ENCODE results near the gene NPAT. TPM values are rescaled to one million over a fixed set of nuclear protein-coding genes. Genes with fewer than 3 reads are reported as not detected.

Gene NPAT
- total RNA-seq, 1 experiment from 2014 or later: 14.9 TPM

DNA sequence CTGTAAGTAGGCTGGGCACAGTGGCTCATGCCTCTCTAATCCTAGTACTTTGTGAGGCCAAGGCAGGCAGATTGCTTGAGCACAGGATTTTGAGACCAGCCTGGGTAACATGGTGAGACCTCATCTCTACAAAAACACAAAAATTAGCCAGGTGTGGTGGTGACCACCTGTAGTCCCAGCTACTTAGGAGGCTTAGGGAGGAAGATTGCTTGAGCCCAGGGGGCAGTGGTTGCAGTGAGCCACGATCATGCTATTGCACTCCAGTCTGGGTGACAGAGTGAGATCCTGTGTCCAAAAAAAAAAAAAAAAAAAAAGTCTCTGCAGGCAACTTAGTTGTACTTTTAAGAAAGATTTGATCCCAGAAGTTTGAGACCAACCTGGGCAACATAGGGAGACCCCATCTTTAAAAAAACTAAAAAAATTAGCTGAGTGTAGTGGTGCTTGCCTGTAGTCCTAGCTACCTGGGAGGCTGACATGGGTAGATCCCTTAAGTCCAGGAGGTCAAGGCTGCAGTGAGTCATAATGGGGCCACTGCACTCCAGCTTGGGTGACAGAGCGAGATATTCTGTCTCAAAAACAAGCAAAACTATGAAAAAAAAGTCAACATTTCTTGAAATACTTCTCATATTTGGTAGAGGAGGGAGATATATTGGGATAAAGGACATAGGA is 11.0 kb upstream of the NPAT start (continued):
- TF ChIP-seq, protein P1, sequence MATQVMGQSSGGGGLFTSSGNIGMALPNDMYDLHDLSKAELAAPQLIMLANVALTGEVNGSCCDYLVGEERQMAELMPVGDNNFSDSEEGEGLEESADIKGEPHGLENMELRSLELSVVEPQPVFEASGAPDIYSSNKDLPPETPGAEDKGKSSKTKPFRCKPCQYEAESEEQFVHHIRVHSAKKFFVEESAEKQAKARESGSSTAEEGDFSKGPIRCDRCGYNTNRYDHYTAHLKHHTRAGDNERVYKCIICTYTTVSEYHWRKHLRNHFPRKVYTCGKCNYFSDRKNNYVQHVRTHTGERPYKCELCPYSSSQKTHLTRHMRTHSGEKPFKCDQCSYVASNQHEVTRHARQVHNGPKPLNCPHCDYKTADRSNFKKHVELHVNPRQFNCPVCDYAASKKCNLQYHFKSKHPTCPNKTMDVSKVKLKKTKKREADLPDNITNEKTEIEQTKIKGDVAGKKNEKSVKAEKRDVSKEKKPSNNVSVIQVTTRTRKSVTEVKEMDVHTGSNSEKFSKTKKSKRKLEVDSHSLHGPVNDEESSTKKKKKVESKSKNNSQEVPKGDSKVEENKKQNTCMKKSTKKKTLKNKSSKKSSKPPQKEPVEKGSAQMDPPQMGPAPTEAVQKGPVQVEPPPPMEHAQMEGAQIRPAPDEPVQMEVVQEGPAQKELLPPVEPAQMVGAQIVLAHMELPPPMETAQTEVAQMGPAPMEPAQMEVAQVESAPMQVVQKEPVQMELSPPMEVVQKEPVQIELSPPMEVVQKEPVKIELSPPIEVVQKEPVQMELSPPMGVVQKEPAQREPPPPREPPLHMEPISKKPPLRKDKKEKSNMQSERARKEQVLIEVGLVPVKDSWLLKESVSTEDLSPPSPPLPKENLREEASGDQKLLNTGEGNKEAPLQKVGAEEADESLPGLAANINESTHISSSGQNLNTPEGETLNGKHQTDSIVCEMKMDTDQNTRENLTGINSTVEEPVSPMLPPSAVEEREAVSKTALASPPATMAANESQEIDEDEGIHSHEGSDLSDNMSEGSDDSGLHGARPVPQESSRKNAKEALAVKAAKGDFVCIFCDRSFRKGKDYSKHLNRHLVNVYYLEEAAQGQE (IDR thresholded peaks at IDR 0.05; ENCODE audit: low read depth): no peak
- no peak for TF ChIP-seq EZH2 (IDR thresholded peaks at IDR 0.05)

DNA sequence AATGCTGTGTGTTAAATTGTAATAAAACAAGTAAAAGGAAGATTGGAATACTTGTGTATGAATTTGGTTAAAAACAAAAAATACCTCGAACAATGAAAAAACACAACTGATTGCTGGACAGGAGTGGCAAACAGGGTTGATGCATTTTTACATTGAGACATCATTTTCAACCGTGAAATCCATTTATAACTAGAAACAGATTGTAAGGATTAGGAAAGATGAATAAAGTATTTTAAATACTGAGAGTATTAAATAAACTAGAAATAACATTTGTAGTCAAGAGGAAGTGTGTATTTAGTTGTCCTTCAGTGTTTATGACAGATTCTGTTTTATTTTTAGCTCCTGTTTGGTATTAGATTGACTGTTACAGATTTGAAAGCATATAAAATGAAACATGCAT is 5.8 kb upstream of the NPAT start:
- no peak for DNase-seq (ENCODE audit: low read depth, low spot score)
- no TSS peak for BruUV-seq (replicated peaks)
- H3K27ac ChIP-seq (ENCODE audit: low read depth, low read length): no peak overlapping the region
- H3K9me3 ChIP-seq (ENCODE audit: control insufficient read depth in 1 of 2, insufficient read depth in 1 of 2, low read depth in 1 of 2, low read length in 2 of 2): no peaks in the 10 kb centered on the region
- RAD21 ChIA-PET (ENCODE audit: low non-redundant PET in 1 of 2, low total read pairs in 2 of 2, uncharacterized antibody in 2 of 2, unreplicated experiment in 2 of 2): no interaction called here
- H3K9me2 ChIP-seq (ENCODE audit: insufficient read depth): no peaks in the 10 kb centered on the region
- H3K4me1 ChIP-seq (ENCODE audit: control insufficient read depth in 1 of 2, insufficient read depth in 2 of 2, low read length in 2 of 2): peaks cover 6 to 12% of the 10 kb centered on the region in 2 experiments; a peak in 2 of 4 replicates
- ATAC-seq: no peak
- H2AFZ ChIP-seq (ENCODE audit: low read depth, low read length, poor library complexity, severe bottlenecking): no peak overlapping the region
- H3K36me3 ChIP-seq (ENCODE audit: control insufficient read depth in 1 of 2, insufficient read depth in 2 of 2, low read length in 2 of 2): peaks cover 17 to 28% of the 10 kb centered on the region in 2 experiments
- no peak overlapping the region for H3K4me3 ChIP-seq (replicated peaks in 1 of 2; ENCODE audit: low read depth in 1 of 2, low read length in 2 of 2)
- H4K20me1 ChIP-seq (ENCODE audit: insufficient read depth): no peaks in the 10 kb centered on the region
- POLR2A ChIA-PET: no interaction called here
- no peak for TF ChIP-seq JUND (IDR thresholded peaks at IDR 0.05)
- TF ChIP-seq, protein P1 (IDR thresholded peaks at IDR 0.05; ENCODE audit: low read depth): no peak
- TF ChIP-seq EGR1 (IDR thresholded peaks at IDR 0.05; ENCODE audit: low read depth): no peak
- TF ChIP-seq, protein P2, sequence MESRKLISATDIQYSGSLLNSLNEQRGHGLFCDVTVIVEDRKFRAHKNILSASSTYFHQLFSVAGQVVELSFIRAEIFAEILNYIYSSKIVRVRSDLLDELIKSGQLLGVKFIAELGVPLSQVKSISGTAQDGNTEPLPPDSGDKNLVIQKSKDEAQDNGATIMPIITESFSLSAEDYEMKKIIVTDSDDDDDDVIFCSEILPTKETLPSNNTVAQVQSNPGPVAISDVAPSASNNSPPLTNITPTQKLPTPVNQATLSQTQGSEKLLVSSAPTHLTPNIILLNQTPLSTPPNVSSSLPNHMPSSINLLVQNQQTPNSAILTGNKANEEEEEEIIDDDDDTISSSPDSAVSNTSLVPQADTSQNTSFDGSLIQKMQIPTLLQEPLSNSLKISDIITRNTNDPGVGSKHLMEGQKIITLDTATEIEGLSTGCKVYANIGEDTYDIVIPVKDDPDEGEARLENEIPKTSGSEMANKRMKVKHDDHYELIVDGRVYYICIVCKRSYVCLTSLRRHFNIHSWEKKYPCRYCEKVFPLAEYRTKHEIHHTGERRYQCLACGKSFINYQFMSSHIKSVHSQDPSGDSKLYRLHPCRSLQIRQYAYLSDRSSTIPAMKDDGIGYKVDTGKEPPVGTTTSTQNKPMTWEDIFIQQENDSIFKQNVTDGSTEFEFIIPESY (IDR thresholded peaks at IDR 0.05; ENCODE audit: extremely low read depth, insufficient replicate concordance, low read length): no peak
- TF ChIP-seq TCF7L2 (IDR thresholded peaks at IDR 0.05; ENCODE audit: borderline replicate concordance, extremely low read depth, insufficient read depth, insufficient read length): no peak
- no peak for TF ChIP-seq ELF1 (IDR thresholded peaks at IDR 0.05; ENCODE audit: borderline replicate concordance, low read depth)
- TF ChIP-seq SRF (IDR thresholded peaks at IDR 0.05; ENCODE audit: low read depth): no peak
- TF ChIP-seq RAD21 (IDR thresholded peaks at IDR 0.05; ENCODE audit: low read depth): no peak
- TF ChIP-seq YY1 (IDR thresholded peaks at IDR 0.05; ENCODE audit: extremely low read depth, insufficient replicate concordance, low read depth, low read length): no peak
- no peak for TF ChIP-seq EZH2phosphoT487 (IDR thresholded peaks at IDR 0.05; ENCODE audit: borderline replicate concordance)
- TF ChIP-seq, protein P3, sequence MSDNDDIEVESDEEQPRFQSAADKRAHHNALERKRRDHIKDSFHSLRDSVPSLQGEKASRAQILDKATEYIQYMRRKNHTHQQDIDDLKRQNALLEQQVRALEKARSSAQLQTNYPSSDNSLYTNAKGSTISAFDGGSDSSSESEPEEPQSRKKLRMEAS (IDR thresholded peaks at IDR 0.05): no peak
- no peak for TF ChIP-seq SIN3A (IDR thresholded peaks at IDR 0.05; ENCODE audit: low read depth)
- no peaks in the 10 kb centered on the region for H3K27me3 ChIP-seq (ENCODE audit: insufficient read depth, low read length)
- H3K79me2 ChIP-seq (ENCODE audit: insufficient read depth, low read length): peaks cover 37% of the 10 kb centered on the region
- H3K9ac ChIP-seq (ENCODE audit: low read length): no peak overlapping the region
- CTCF ChIA-PET: no interaction called here
- no peak overlapping the region for H3K4me2 ChIP-seq (ENCODE audit: low read length)
- intact Hi-C loops (cut with micrococcal nuclease): no loop called here
